Heart right ventricle (tissue), 16 donors: ENCODE measurements around the gene HPS1. TPM values are rescaled to one million over a fixed set of nuclear protein-coding genes. Genes with fewer than 3 reads are reported as not detected.
A peak's percentile ranks its signal among the peaks of the same experiment; 100 is the strongest.

Experiments used
- ATAC-seq, 8 donors: fragments of 200-7000 bp; cut with Tn5 transposase; one replicate each; pipeline ENCODE4 v1.9.1; 2020; ENCODE audit warnings: mild to moderate bottlenecking in 8 of 8, moderate library complexity in 8 of 8, moderate number of reproducible peaks in 1 of 8
- DNase-seq, 2 donors: peaks; one replicate each; pipeline ENCODE4 v3.0.0-alpha.2; 2020
- H3K27ac ChIP-seq, 10 donors: fragments of 200-600 bp; sonication (generic) in 2 of 10; one replicate each; pipeline versions ENCODE4 v1.5.0 to v1.8.0; 2020 to 2022; ENCODE audit warnings: mild to moderate bottlenecking in 3 of 10
- H3K27me3 ChIP-seq, 7 donors: fragments of 200-600 bp; one replicate each; pipeline ENCODE4 v1.8.0; 2021 to 2022; ENCODE audit warnings: mild to moderate bottlenecking in 2 of 7
- H3K36me3 ChIP-seq, 9 donors: fragments of 200-600 bp; sonication (generic) in 1 of 9; one replicate each; pipeline versions ENCODE4 v1.5.0 to v1.8.0; 2020 to 2022; ENCODE audit warnings: mild to moderate bottlenecking in 2 of 9
- H3K4me1 ChIP-seq, 9 donors: fragments of 200-600 bp; sonication (generic) in 1 of 9; one replicate each; pipeline versions ENCODE4 v1.5.0 to v1.8.0; 2020 to 2022; ENCODE audit warnings: mild to moderate bottlenecking in 4 of 9
- H3K4me3 ChIP-seq, 10 donors: fragments of 200-600 bp; sonication (generic) in 2 of 10; one replicate each; pipeline versions ENCODE4 v1.5.0 to v1.8.0; 2020 to 2022; ENCODE audit warnings: mild to moderate bottlenecking in 7 of 10, moderate library complexity in 2 of 10
- H3K9me3 ChIP-seq, 11 donors: fragments of 200-600 bp in 10 of 11; sonication (generic) in 2 of 11; one replicate each; pipeline versions ENCODE4 v1.5.0 to v1.8.0; 2013 to 2022; ENCODE audit warnings: mild to moderate bottlenecking in 2 of 11, control low read depth in 1 of 11, moderate library complexity in 1 of 11
- CTCF ChIP-seq, 9 donors: fragments of 200-600 bp; sonication (generic) in 2 of 9; IDR thresholded peaks; one replicate each; pipeline versions ENCODE4 v1.5.0 to v1.8.0; 2021 to 2022; ENCODE audit warnings: antibody characterized with exemption in 9 of 9, mild to moderate bottlenecking in 5 of 9, moderate library complexity in 1 of 9
- WGBS, 2 donors: extraction: QIAGEN DNeasy Blood & Tissue Kit; methylation state at CpG; one replicate each; pipeline ENCODE4 v1.1.7; 2013; ENCODE audit warnings: inconsistent platforms in 1 of 2; 5-methylcytosine and 5-hydroxymethylcytosine counted together
- intact Hi-C, 10 donors: fragments of 100-400 bp; cut with DNase I; formaldehyde crosslinking; loops; one replicate each; pipeline versions ENCODE4 v1.11.1 to v1.14.2; 2022
- long read RNA-seq, 3 donors: library from polyadenylated mRNA; unstranded; transcript quantifications; one replicate each; pipeline ENCODE4 v2.0.0, GENCODE V29; 2020 to 2021
- polyA plus RNA-seq, 2 donors: library from polyadenylated mRNA; stranded (reverse); fragments of 200-250 nt; gene quantifications; one replicate each; pipeline ENCODE4 v1.2.3, GENCODE V29; 2013
- total RNA-seq, 10 donors: library from RNA; stranded (reverse); fragmentation: NEBNext Ultra II Directional in 3 of 10; extraction: Animal tissue kit (Norgen Biotek cat#: 25700) in 3 of 10; gene quantifications; one replicate each; pipeline versions ENCODE4 v1.2.1 to v1.2.4, GENCODE V29; 2021 to 2023
- donor health status: Arrhythmogenic right ventricular cardiomyopathy.
- donor health status: ischemic (EF 13 %, LVEDD 7.1; RV severe dilation, severe dysfunction).
- donor health status: healthy with polysubstance abuse.
- donor health status: DM: no; HTN: yes; CAD: no.
- donor health status: DM: no; HTN: no; CAD: no.
- donor health status: ischemic (EF 25% LVEDD 6.9; RV normal size, moderate dysfunction).
- donor health status: ischemic (EF 25% LVEDD 5.7; RV mildly dilated, moderate dysfunction).
- donor health status: healthy.
- donor health status: DM: yes; HTN: yes; CAD: no.
- donor health status: Ischemic cardiomyopathy.
- donor health status: ischemic (EF 35%, LVEDD 5.7; RV mildly dilated, moderate dysfunction).
- donor health status: nonischemic (EF 11% LVEDD 7.7; RV severe dilation, severe dysfunction).
- donor health status: DM: yes; HTN: yes; CAD: no.
- donor health status: PGD.
- donor health status: ischemic (EF 29% LVEDD 5.4; RV normal size, mild dysfunction).
- donor health status: nonischemic (EF 23%, LVEDD 6.1; RV moderate dilation, normal function).

Gene HPS1
- total RNA-seq (10 to 100 TPM; 21.2 to 54.3 (median 33.4) TPM), polyA plus RNA-seq (10 to 100 TPM; 26.9 to 39.4 TPM)
- long read RNA-seq, donor 1, transcript HPS1-201 (20 exons, 3,703 nt), result major isoform, 9 of 52 reads
- long read RNA-seq, donor 1, transcript HPS1-207 (4 exons, 922 nt), result minor isoform, 6 of 52 reads
- long read RNA-seq, donor 1, partial matches to known transcripts, result 20 of 52 reads
- long read RNA-seq, donor 1, other reads (novel, unspliced or antisense), result 16 of 52 reads
- long read RNA-seq, donor 2, transcript HPS1-207 (4 exons, 922 nt), result major isoform, 6 of 45 reads
- long read RNA-seq, donor 2, partial matches to known transcripts, result 20 of 45 reads
- long read RNA-seq, donor 2, other reads (novel, unspliced or antisense), result 15 of 45 reads
- long read RNA-seq, donor 3, partial matches to known transcripts, result 14 of 45 reads
- long read RNA-seq, donor 3, other reads (novel, unspliced or antisense), result 25 of 45 reads

GRCh38 chr10:98446661-98447221 lies at the start of gene HPS1:
Gene HPS1 (minus strand): TSS chr10:98446935. CDS start chr10:98443240, 3,695 bp downstream.
- ATAC-seq, result peak; percentile 96 to 98 (median 97)
- peaks cover 0 to 37% (median 0%) of the 10 kb centered on the region in 9 donors for H3K36me3 ChIP-seq
- peaks cover 0 to 4% (median 0%) of the 10 kb centered on the region in 7 donors for H3K27me3 ChIP-seq
- peak; percentile 79 to 87 for DNase-seq
- no peaks in the 10 kb centered on the region for H3K9me3 ChIP-seq
- peak within 1 kb of the TSS; percentile 53 to 86 (median 70) for H3K4me3 ChIP-seq
- 2 to 3% methylated on average over 47 of the region's 47 CpGs for WGBS, 2 donors
- peak within 1 kb of the TSS; percentile 70 to 93 (median 89) for H3K27ac ChIP-seq
- H3K4me1 ChIP-seq, result peaks cover 0 to 23% (median 6%) of the 10 kb centered on the region in 9 donors
- peak in 1 of 9 donors; percentile 30 for TF ChIP-seq CTCF (IDR thresholded peaks at IDR 0.05)
- intact Hi-C loops, result loop anchor here in 1 of 10 donors (1.0 kb wide), 1 partner anchor 32 kb away; no protein-coding TSS in a partner anchor

- Histone ChIP-seq H3K27me3 (no peaks in the 10 kb centered on the region), H3K9me3 (peaks cover 0 to 37% (median 10%) of the 10 kb centered on the region in 11 donors), H3K36me3 (no peaks in the 10 kb centered on the region), H3K27ac (no peak overlapping the region), H3K4me1 (no peaks in the 10 kb centered on the region), H3K4me3 (no peak overlapping the region)
- intact Hi-C loops, result no loop called here
- DNase-seq, result no peak
- WGBS, 2 donors, result 82 to 84% methylated on average over 1 of the region's 1 CpG
- TF ChIP-seq CTCF (IDR thresholded peaks at IDR 0.05), result no peak
- ATAC-seq, result no peak
Measured at GRCh38 chr10:98492763-98493162, 46.0 kb upstream of the HPS1 start.

GRCh38 chr10:98489561-98490481 lies 43.1 kb upstream of the HPS1 start:
- Histone ChIP-seq H3K9me3 (peaks cover 0 to 18% (median 2%) of the 10 kb centered on the region in 11 donors), H3K4me3 (no peak overlapping the region), H3K27me3 (peaks cover 0 to 3% (median 0%) of the 10 kb centered on the region in 7 donors), H3K4me1 (no peaks in the 10 kb centered on the region), H3K36me3 (no peaks in the 10 kb centered on the region), H3K27ac (no peak overlapping the region)
- ATAC-seq (no peak), DNase-seq (no peak)
- intact Hi-C loops, result loop anchor here in 1 of 10 donors (10.0 kb wide), 1 partner anchor 175 kb away; no protein-coding TSS in a partner anchor
- TF ChIP-seq CTCF (IDR thresholded peaks at IDR 0.05), result no peak
- WGBS, 2 donors, result 87 to 91% methylated on average over 13 of the region's 13 CpGs
